K562 (cell line): Measurements from ENCODE around the gene HLA-DOB. TPM values are rescaled to one million over a fixed set of nuclear protein-coding genes. Genes with fewer than 3 reads are reported as not detected.

ENCODE experiments used
- BRF2 ChIP-seq: IDR thresholded peaks from 3 replicates; pipeline ENCODE4 v1.6.1; 2011; ENCODE audit warnings: borderline replicate concordance, mild to moderate bottlenecking; ENCODE audit not compliant: insufficient read length, insufficient read depth
- CBFA2T2 ChIP-seq: fragments of 450-650 bp; conservative IDR thresholded peaks from 2 replicates; pipeline ENCODE4 v1.6.1; 2017; ENCODE audit warnings: mild to moderate bottlenecking
- GABPA ChIP-seq: fragments of 200-800 bp; sonication (Bioruptor generic); conservative IDR thresholded peaks from 2 replicates; pipeline ENCODE4 v1.6.1; 2016; ENCODE audit warnings: low read depth, missing genetic modification characterization, missing compliant biosample characterization
- GABPB1 ChIP-seq: sonication (generic); formaldehyde crosslinking; IDR thresholded peaks from 2 replicates; pipeline ENCODE4 v1.8.0; 2022; ENCODE audit warnings: mild to moderate bottlenecking, missing genetic modification reagents
- HDGF ChIP-seq: fragments of 450-650 bp; IDR thresholded peaks from 2 replicates; pipeline ENCODE4 v1.6.1; 2016
- HES1 ChIP-seq: fragments of 450-650 bp; IDR thresholded peaks from 2 replicates; pipeline ENCODE4 v1.6.1; 2016; ENCODE audit warnings: low read depth, mild to moderate bottlenecking, moderate library complexity
- IRF1 ChIP-seq: sonication (generic); formaldehyde crosslinking; IDR thresholded peaks from 2 replicates; pipeline ENCODE4 v1.8.0; 2022; ENCODE audit warnings: missing genetic modification reagents, mild to moderate bottlenecking, borderline replicate concordance
- IRF2 ChIP-seq: sonication (generic); formaldehyde crosslinking; IDR thresholded peaks from 2 replicates; pipeline ENCODE4 v1.8.1; 2022; ENCODE audit warnings: mild to moderate bottlenecking, missing genetic modification reagents
- JUN ChIP-seq, 2 experiments: sonication (generic) in 1 of 2; formaldehyde crosslinking in 1 of 2; IDR thresholded peaks; 2 replicates each; pipeline versions ENCODE4 v1.6.1 to v1.8.0; 2012 to 2022; ENCODE audit warnings: borderline replicate concordance in 2 of 2, mild to moderate bottlenecking in 2 of 2, improper control_type of control experiment in 1 of 2, low read depth in 1 of 2, low read length in 1 of 2, missing genetic modification reagents in 1 of 2
- PPARD ChIP-seq: fragments of 250-450 bp; sonication (Bioruptor Pico); IDR thresholded peaks from 2 replicates; pipeline ENCODE4 v1.8.0; 2022; ENCODE audit warnings: inconsistent platforms, mild to moderate bottlenecking, moderate library complexity
- PTBP1 ChIP-seq: fragments of 200-400 bp; formaldehyde crosslinking; IDR thresholded peaks from 2 replicates; pipeline ENCODE4 v1.6.1; 2017; ENCODE audit warnings: low read depth, low read length
- SAP30 ChIP-seq: fragments of 200-600 bp; sonication (generic); IDR thresholded peaks from 2 replicates; pipeline ENCODE4 v1.6.1; 2012; ENCODE audit warnings: borderline replicate concordance, low read depth, mild to moderate bottlenecking, moderate library complexity, low read length, control low read depth, inconsistent platforms; ENCODE audit not compliant: insufficient read depth, poor library complexity, severe bottlenecking
- SIRT6 ChIP-seq: IDR thresholded peaks from one replicate; pipeline ENCODE4 v1.6.1; 2012; ENCODE audit warnings: low read depth, mild to moderate bottlenecking, control low read depth, inconsistent platforms, low read length, moderate library complexity
- TARDBP ChIP-seq: fragments of 450-650 bp; IDR thresholded peaks from 2 replicates; pipeline ENCODE4 v1.6.1; 2016
- ZBTB33 ChIP-seq: sonication (generic); formaldehyde crosslinking; IDR thresholded peaks from 2 replicates; pipeline ENCODE4 v1.8.1; 2023; ENCODE audit warnings: mild to moderate bottlenecking, missing genetic modification reagents
- ZKSCAN1 ChIP-seq: fragments of 150-350 bp; IDR thresholded peaks from 2 replicates; pipeline ENCODE4 v1.6.1; 2016; ENCODE audit warnings: low read depth, low read length
- ZNF347 ChIP-seq: fragments of 450-650 bp; formaldehyde crosslinking; IDR thresholded peaks from 2 replicates; pipeline ENCODE4 v1.4.0; 2020; ENCODE audit warnings: low read depth, mild to moderate bottlenecking, moderate library complexity
- polyA plus RNA-seq, 8 experiments: library from polyadenylated mRNA; depleted of rRNA in 4 of 8; stranded (reverse) in 5 of 8; unstranded in 3 of 8; fragments of >200 nt; fragmentation: Nextera tagmentation in 2 of 8; fragmentation: Illumina TruSeq in 1 of 8; extraction: Ambion mirVana in 2 of 8; extraction: Trizol in 1 of 8; gene quantifications; 2 replicates each; pipeline versions ENCODE4 v1.2.1 to v1.2.3, GENCODE V29; 2011 to 2014; ENCODE audit warnings: inconsistent platforms in 1 of 8, missing spikeins in 1 of 8
- total RNA-seq, 7 experiments: library from RNA; depleted of rRNA in 6 of 7; stranded (reverse); fragments of >200 nt in 6 of 7; fragmentation: Illumina TruSeq in 2 of 7; extraction: Trizol in 2 of 7; gene quantifications; 2 replicates each; pipeline versions ENCODE4 v1.2.1 to v1.2.3, GENCODE V29; 2011 to 2021; ENCODE audit warnings: low replicate concordance in 1 of 7
- TF ChIP-seq, protein P1 (sequence below), 3 experiments: fragments of 200-800 bp in 1 of 3; fragments of 250-450 bp in 1 of 3; fragments of 450-650 bp in 1 of 3; sonication (Bioruptor Pico) in 1 of 3; sonication (Bioruptor generic) in 1 of 3; formaldehyde crosslinking in 1 of 3; IDR thresholded peaks; 2 replicates each; pipeline versions ENCODE4 v1.6.1 to v1.8.0; 2016 to 2022; ENCODE audit warnings: mild to moderate bottlenecking in 2 of 3, missing genetic modification characterization in 2 of 3, missing compliant biosample characterization in 1 of 3, moderate library complexity in 1 of 3

Gene HLA-DOB
- total and polyA plus RNA-seq, 9 of the 15 experiments (the other 6 are each of a cell fraction or from before 2014, with no cell fraction given): 1.2 to 4.0 (median 2.5) TPM

GRCh38 chr6:32853541-32854375, 37.0 kb upstream of the HLA-DOB start, which contains the start of the genes PSMB9 and TAP1 (continued):
- TF ChIP-seq IRF1 (CRISPR knock-in tag): peak; percentile 97
- TF ChIP-seq PTBP1: no peak
- TF ChIP-seq ZKSCAN1: peak; percentile 79
- no peak for TF ChIP-seq CBFA2T2
- peak; percentile 44; the same call in 1 of the 2 replicates for TF ChIP-seq TARDBP
- no peak for TF ChIP-seq SIRT6
- TF ChIP-seq GABPA (tag): no peak
- TF ChIP-seq ZBTB33 (CRISPR knock-in tag): peak; percentile 77; the same call in 1 of the 2 replicates
- no peak for TF ChIP-seq ZNF347
- no peak for TF ChIP-seq JUN (IDR thresholded peaks at IDR 0.05; ENCODE audit: borderline replicate concordance, low read depth, low read length)
- TF ChIP-seq JUN (CRISPR knock-in tag; IDR thresholded peaks at IDR 0.05; ENCODE audit: borderline replicate concordance): no peak
- TF ChIP-seq PPARD (CRISPR knock-in tag): no peak
- TF ChIP-seq HDGF: no peak
- TF ChIP-seq IRF2 (CRISPR knock-in tag): peak; percentile 98
- TF ChIP-seq HES1: peak; percentile 75
- peak; percentile 53 for TF ChIP-seq SAP30
- peak; percentile 74 for TF ChIP-seq GABPB1
- TF ChIP-seq BRF2: no peak
- TF ChIP-seq, protein P1, sequence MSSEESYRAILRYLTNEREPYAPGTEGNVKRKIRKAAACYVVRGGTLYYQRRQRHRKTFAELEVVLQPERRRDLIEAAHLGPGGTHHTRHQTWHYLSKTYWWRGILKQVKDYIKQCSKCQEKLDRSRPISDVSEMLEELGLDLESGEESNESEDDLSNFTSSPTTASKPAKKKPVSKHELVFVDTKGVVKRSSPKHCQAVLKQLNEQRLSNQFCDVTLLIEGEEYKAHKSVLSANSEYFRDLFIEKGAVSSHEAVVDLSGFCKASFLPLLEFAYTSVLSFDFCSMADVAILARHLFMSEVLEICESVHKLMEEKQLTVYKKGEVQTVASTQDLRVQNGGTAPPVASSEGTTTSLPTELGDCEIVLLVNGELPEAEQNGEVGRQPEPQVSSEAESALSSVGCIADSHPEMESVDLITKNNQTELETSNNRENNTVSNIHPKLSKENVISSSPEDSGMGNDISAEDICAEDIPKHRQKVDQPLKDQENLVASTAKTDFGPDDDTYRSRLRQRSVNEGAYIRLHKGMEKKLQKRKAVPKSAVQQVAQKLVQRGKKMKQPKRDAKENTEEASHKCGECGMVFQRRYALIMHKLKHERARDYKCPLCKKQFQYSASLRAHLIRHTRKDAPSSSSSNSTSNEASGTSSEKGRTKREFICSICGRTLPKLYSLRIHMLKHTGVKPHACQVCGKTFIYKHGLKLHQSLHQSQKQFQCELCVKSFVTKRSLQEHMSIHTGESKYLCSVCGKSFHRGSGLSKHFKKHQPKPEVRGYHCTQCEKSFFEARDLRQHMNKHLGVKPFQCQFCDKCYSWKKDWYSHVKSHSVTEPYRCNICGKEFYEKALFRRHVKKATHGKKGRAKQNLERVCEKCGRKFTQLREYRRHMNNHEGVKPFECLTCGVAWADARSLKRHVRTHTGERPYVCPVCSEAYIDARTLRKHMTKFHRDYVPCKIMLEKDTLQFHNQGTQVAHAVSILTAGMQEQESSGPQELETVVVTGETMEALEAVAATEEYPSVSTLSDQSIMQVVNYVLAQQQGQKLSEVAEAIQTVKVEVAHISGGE (CRISPR knock-in tag; IDR thresholded peaks at IDR 0.05): peak in 1 of 3 experiments; percentile 62; a peak in 2 of 6 replicates
